Measurements from ENCODE around the gene ETFA.

ETFA gene

DNA sequence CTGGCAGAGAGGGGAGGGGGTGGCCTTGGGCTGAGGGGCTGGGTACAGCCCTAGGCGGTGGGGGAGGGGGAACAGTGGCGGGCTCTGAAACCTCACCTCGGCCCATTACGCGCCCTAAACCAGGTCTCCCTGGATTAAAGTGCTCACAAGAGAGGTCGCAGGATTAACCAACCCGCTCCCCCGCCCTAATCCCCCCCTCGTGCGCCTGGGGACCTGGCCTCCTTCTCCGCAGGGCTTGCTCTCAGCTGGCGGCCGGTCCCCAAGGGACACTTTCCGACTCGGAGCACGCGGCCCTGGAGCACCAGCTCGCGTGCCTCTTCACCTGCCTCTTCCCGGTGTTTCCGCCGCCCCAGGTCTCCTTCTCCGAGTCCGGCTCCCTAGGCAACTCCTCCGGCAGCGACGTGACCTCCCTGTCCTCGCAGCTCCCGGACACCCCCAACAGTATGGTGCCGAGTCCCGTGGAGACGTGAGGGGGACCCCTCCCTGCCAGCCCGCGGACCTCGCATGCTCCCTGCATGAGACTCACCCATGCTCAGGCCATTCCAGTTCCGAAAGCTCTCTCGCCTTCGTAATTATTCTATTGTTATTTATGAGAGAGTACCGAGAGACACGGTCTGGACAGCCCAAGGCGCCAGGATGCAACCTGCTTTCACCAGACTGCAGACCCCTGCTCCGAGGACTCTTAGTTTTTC is 30.2 kb upstream of the ETFA start:
- DNase-seq (ENCODE audit: low spot score) (peak; percentile 79), ATAC-seq (ENCODE audit: low read depth) (no peak)
- TF ChIP-seq, protein P1, sequence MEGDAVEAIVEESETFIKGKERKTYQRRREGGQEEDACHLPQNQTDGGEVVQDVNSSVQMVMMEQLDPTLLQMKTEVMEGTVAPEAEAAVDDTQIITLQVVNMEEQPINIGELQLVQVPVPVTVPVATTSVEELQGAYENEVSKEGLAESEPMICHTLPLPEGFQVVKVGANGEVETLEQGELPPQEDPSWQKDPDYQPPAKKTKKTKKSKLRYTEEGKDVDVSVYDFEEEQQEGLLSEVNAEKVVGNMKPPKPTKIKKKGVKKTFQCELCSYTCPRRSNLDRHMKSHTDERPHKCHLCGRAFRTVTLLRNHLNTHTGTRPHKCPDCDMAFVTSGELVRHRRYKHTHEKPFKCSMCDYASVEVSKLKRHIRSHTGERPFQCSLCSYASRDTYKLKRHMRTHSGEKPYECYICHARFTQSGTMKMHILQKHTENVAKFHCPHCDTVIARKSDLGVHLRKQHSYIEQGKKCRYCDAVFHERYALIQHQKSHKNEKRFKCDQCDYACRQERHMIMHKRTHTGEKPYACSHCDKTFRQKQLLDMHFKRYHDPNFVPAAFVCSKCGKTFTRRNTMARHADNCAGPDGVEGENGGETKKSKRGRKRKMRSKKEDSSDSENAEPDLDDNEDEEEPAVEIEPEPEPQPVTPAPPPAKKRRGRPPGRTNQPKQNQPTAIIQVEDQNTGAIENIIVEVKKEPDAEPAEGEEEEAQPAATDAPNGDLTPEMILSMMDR (IDR thresholded peaks at IDR 0.05; ENCODE audit: poor library complexity, severe bottlenecking): no peak
- Histone ChIP-seq H3K9me3 (ENCODE audit: severe bottlenecking) (no peaks in the 10 kb centered on the region), H3K27ac (ENCODE audit: poor library complexity, severe bottlenecking) (no peak overlapping the region), H3K27me3 (ENCODE audit: insufficient read depth, poor library complexity, severe bottlenecking) (no peaks in the 10 kb centered on the region), H3K4me3 (ENCODE audit: severe bottlenecking) (no peak overlapping the region), H3K36me3 (ENCODE audit: low read depth) (peaks cover 4% of the 10 kb centered on the region; the same call in 1 of the 2 replicates), H3K4me1 (ENCODE audit: insufficient read depth, poor library complexity, severe bottlenecking) (no peaks in the 10 kb centered on the region)

DNA sequence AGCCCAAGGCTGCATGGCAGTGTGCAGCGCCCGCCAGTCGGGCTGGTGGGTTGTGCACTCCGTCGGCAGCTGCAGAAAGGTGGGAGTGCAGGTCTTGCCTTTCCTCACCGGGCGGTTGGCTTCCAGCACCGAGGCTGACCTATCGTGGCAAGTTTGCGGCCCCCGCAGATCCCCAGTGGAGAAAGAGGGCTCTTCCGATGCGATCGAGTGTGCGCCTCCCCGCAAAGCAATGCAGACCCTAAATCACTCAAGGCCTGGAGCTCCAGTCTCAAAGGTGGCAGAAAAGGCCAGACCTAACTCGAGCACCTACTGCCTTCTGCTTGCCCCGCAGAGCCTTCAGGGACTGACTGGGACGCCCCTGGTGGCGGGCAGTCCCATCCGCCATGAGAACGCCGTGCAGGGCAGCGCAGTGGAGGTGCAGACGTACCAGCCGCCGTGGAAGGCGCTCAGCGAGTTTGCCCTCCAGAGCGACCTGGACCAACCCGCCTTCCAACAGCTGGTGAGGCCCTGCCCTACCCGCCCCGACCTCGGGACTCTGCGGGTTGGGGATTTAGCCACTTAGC is 29.6 kb upstream of the ETFA start:
- ATAC-seq (ENCODE audit: low read depth) (no peak), DNase-seq (ENCODE audit: low spot score) (no peak)
- no peaks in the 10 kb centered on the region for H3K4me1 ChIP-seq (ENCODE audit: insufficient read depth, poor library complexity, severe bottlenecking)
- TF ChIP-seq, protein P1 (IDR thresholded peaks at IDR 0.05; ENCODE audit: poor library complexity, severe bottlenecking): no peak
- H3K36me3 ChIP-seq (ENCODE audit: low read depth): peaks cover 4% of the 10 kb centered on the region; the same call in 1 of the 2 replicates
- H3K4me3 ChIP-seq (ENCODE audit: severe bottlenecking): no peak overlapping the region
- no peak overlapping the region for H3K27ac ChIP-seq (ENCODE audit: poor library complexity, severe bottlenecking)
- no peaks in the 10 kb centered on the region for H3K27me3 ChIP-seq (ENCODE audit: insufficient read depth, poor library complexity, severe bottlenecking)
- H3K9me3 ChIP-seq (ENCODE audit: severe bottlenecking): no peaks in the 10 kb centered on the region

GRCh38 chr15:76340198-76340802 is 29.0 kb upstream of the ETFA start:
- ATAC-seq (ENCODE audit: low read depth): no peak
- Histone ChIP-seq H3K9me3 (ENCODE audit: severe bottlenecking) (no peaks in the 10 kb centered on the region), H3K27me3 (ENCODE audit: insufficient read depth, poor library complexity, severe bottlenecking) (no peaks in the 10 kb centered on the region), H3K4me1 (ENCODE audit: insufficient read depth, poor library complexity, severe bottlenecking) (peaks cover 5% of the 10 kb centered on the region), H3K36me3 (ENCODE audit: low read depth) (peaks cover 4% of the 10 kb centered on the region; the same call in 1 of the 2 replicates), H3K27ac (ENCODE audit: poor library complexity, severe bottlenecking) (no peak overlapping the region), H3K4me3 (ENCODE audit: severe bottlenecking) (no peak overlapping the region)
- TF ChIP-seq, protein P1 (IDR thresholded peaks at IDR 0.05; ENCODE audit: poor library complexity, severe bottlenecking): no peak
- DNase-seq (ENCODE audit: low spot score): no peak

- DNase-seq (ENCODE audit: low spot score) (no peak), ATAC-seq (ENCODE audit: low read depth) (no peak)
- Histone ChIP-seq H3K27me3 (ENCODE audit: insufficient read depth, poor library complexity, severe bottlenecking) (no peaks in the 10 kb centered on the region), H3K27ac (ENCODE audit: poor library complexity, severe bottlenecking) (no peak overlapping the region), H3K4me1 (ENCODE audit: insufficient read depth, poor library complexity, severe bottlenecking) (peaks cover 6% of the 10 kb centered on the region), H3K4me3 (ENCODE audit: severe bottlenecking) (no peak overlapping the region), H3K9me3 (ENCODE audit: severe bottlenecking) (no peaks in the 10 kb centered on the region), H3K36me3 (ENCODE audit: low read depth) (peaks cover 4% of the 10 kb centered on the region; the same call in 1 of the 2 replicates)
- TF ChIP-seq, protein P1 (IDR thresholded peaks at IDR 0.05; ENCODE audit: poor library complexity, severe bottlenecking): no peak
Observed at GRCh38 chr15:76339305-76340197, 28.3 kb upstream of the ETFA start.
